B cell (primary cell): Measurements from ENCODE around the gene AGAP1. TPM values are rescaled to one million over a fixed set of nuclear protein-coding genes. Genes with fewer than 3 reads are reported as not detected.

Source experiments
- ATAC-seq: fragments of 200-7000 bp; cut with Tn5 transposase; one replicate; pipeline ENCODE4 v1.10.0; 2021; ENCODE audit warnings: low read depth, mild to moderate bottlenecking, moderate number of reproducible peaks, moderate library complexity
- CTCF ChIA-PET: fragments of 350-600 bp; sonication (Branson Sonifier 250); formaldehyde crosslinking; loops from one replicate; lab custom pipeline; 2021; ENCODE audit warnings: antibody characterized with exemption, inconsistent platforms; lab: Charles Lee
- POLR2A ChIA-PET: fragments of 350-600 bp; sonication (Branson Sonifier 250); formaldehyde crosslinking; loops from one replicate; lab custom pipeline; 2021; ENCODE audit warnings: antibody characterized with exemption; lab: Charles Lee
- DNase-seq: peaks from one replicate; pipeline ENCODE4 v3.0.0; 2013
- H2AFZ ChIP-seq: 2 replicates; pipeline ENCODE4 v1.6.1; 2012; ENCODE audit warnings: mild to moderate bottlenecking, low read depth, low read length; ENCODE audit not compliant: insufficient read depth, poor library complexity, severe bottlenecking
- H3K27ac ChIP-seq, 2 donors: 1 replicate in 1 of 2; 2 replicates in 1 of 2; pipeline ENCODE4 v1.5.1; 2012 to 2013; ENCODE audit warnings: low read length in 2 of 2, mild to moderate bottlenecking in 2 of 2, moderate library complexity in 1 of 2
- H3K27me3 ChIP-seq, 4 experiments: fragments of 200-600 bp in 1 of 4; sonication (generic) in 1 of 4; replicated peaks in 1 of 4; 1 replicate in 2 of 4; 2 replicates in 2 of 4; pipeline versions ENCODE4 v1.6.1 to v1.7.0; 2013 to 2016; ENCODE audit warnings: low read length in 3 of 4, mild to moderate bottlenecking in 2 of 4, mixed read lengths in 1 of 4, moderate library complexity in 1 of 4; ENCODE audit not compliant: insufficient read depth in 4 of 4, control insufficient read depth in 3 of 4; ENCODE audit errors: control extremely low read depth in 1 of 4
- H3K36me3 ChIP-seq, 2 experiments: replicated peaks in 1 of 2; 1 replicate in 1 of 2; 2 replicates in 1 of 2; pipeline versions ENCODE4 v1.6.1 to v1.7.1; 2013; ENCODE audit warnings: low read length in 1 of 2; ENCODE audit not compliant: insufficient read depth in 2 of 2, control insufficient read depth in 1 of 2; ENCODE audit errors: control extremely low read depth in 1 of 2, extremely low read depth in 1 of 2
- H3K4me1 ChIP-seq, 2 donors: fragments of 200-600 bp in 1 of 2; sonication (generic) in 1 of 2; 1 replicate in 1 of 2; 2 replicates in 1 of 2; pipeline versions ENCODE4 v1.5.1 to v1.6.1; 2013 to 2017; ENCODE audit warnings: low read length in 2 of 2; ENCODE audit not compliant: control insufficient read depth in 2 of 2, insufficient read depth in 2 of 2
- H3K4me2 ChIP-seq: replicated peaks from 2 replicates; pipeline ENCODE3; 2012; ENCODE audit warnings: mild to moderate bottlenecking, low read depth, low read length; ENCODE audit not compliant: poor library complexity, severe bottlenecking
- H3K4me3 ChIP-seq, 5 experiments: fragments of 200-600 bp in 1 of 5; sonication (generic) in 1 of 5; 1 replicate in 3 of 5; 2 replicates in 2 of 5; pipeline versions ENCODE4 v1.5.1 to v1.7.0; 2011 to 2016; ENCODE audit warnings: low read length in 4 of 5, mild to moderate bottlenecking in 4 of 5, low read depth in 2 of 5, control low read depth in 1 of 5, moderate library complexity in 1 of 5; ENCODE audit not compliant: insufficient read depth in 1 of 5; ENCODE audit errors: control extremely low read depth in 1 of 5, extremely low read depth in 1 of 5
- H3K79me2 ChIP-seq: fragments of 200-600 bp; sonication (generic); one replicate; pipeline ENCODE4 v1.6.0; 2016; ENCODE audit warnings: low read length; ENCODE audit not compliant: control insufficient read depth, insufficient read depth
- H3K9ac ChIP-seq: fragments of 200-600 bp; sonication (generic); 2 replicates; pipeline ENCODE4 v1.6.1; 2017; ENCODE audit warnings: mild to moderate bottlenecking, low read length, moderate library complexity
- H3K9me3 ChIP-seq, 3 donors: one replicate each; pipeline versions ENCODE4 v1.6.1 to v1.7.1; 2013; ENCODE audit warnings: low read length in 2 of 3; ENCODE audit not compliant: control insufficient read depth in 2 of 3, insufficient read depth in 1 of 3; ENCODE audit errors: control extremely low read depth in 1 of 3
- H4K20me1 ChIP-seq: 2 replicates; pipeline ENCODE4 v1.6.0; 2012; ENCODE audit warnings: mild to moderate bottlenecking, low read length; ENCODE audit not compliant: insufficient read depth, control insufficient read depth, poor library complexity, severe bottlenecking
- H3K27ac Mint-ChIP-seq: one replicate; pipeline ENCODE4 v1.8.0; 2021; ENCODE audit warnings: mixed read lengths
- H3K27me3 Mint-ChIP-seq: one replicate; pipeline ENCODE4 v1.8.0; 2021; ENCODE audit warnings: mixed read lengths
- H3K4me1 Mint-ChIP-seq: one replicate; pipeline ENCODE4 v1.8.0; 2021; ENCODE audit warnings: mixed read lengths
- H3K4me3 Mint-ChIP-seq: one replicate; pipeline ENCODE4 v1.8.0; 2021; ENCODE audit warnings: mixed read lengths
- H3K9me3 Mint-ChIP-seq: one replicate; pipeline ENCODE4 v1.8.0; 2022; ENCODE audit warnings: mixed read lengths; ENCODE audit not compliant: insufficient read depth
- CTCF ChIP-seq: fragments of 200-600 bp; IDR thresholded peaks from one replicate; pipeline ENCODE4 v1.8.0; 2022; ENCODE audit warnings: antibody characterized with exemption, mild to moderate bottlenecking
- EZH2 ChIP-seq: IDR thresholded peaks from 2 replicates; pipeline ENCODE4 v1.6.1; 2012; ENCODE audit warnings: borderline replicate concordance, low read depth, mild to moderate bottlenecking, moderate library complexity, low read length; ENCODE audit not compliant: insufficient read depth, poor library complexity, severe bottlenecking
- WGBS: methylation state at CpG from one replicate; pipeline ENCODE4 v1.1.5; 2013; ENCODE audit warnings: missing lambda C conversion rate; ENCODE audit not compliant: insufficient coverage; 5-methylcytosine and 5-hydroxymethylcytosine counted together
- intact Hi-C: fragments of 100-400 bp; cut with micrococcal nuclease; formaldehyde crosslinking; loops from one replicate; pipeline ENCODE4 v1.10.0; 2022
- polyA plus RNA-seq: library from polyadenylated mRNA; depleted of rRNA; stranded (reverse); fragments of >200 nt; gene quantifications from 2 replicates; pipeline ENCODE4 v1.2.3, GENCODE V29; 2012
- total RNA-seq, 2 donors: library from RNA; stranded (reverse); fragments of 120-200 nt in 1 of 2; gene quantifications; 1 replicate in 1 of 2; 2 replicates in 1 of 2; pipeline versions ENCODE4 v1.2.3 to v1.2.4, GENCODE V29; 2013 to 2022

Gene AGAP1
- total and polyA plus RNA-seq, 2 donors (not counting 1 experiment from before 2014, with no cell fraction given): 0.01 TPM; not detected in 1

- Histone ChIP-seq H4K20me1 (no peaks in the 10 kb centered on the region), H3K9ac (no peak overlapping the region), H3K27ac (no peak overlapping the region), H3K9me3 (peaks cover 0 to 9% (median 0%) of the 10 kb centered on the region in 3 donors), H3K36me3 (no peaks in the 10 kb centered on the region), H3K4me2 (no peak overlapping the region), H2AFZ (no peak overlapping the region), H3K79me2 (no peaks in the 10 kb centered on the region), H3K4me1 (no peaks in the 10 kb centered on the region), H3K4me3 (no peak overlapping the region), H3K27me3 (no peaks in the 10 kb centered on the region)
- peaks cover 2% of the 10 kb centered on the region for H3K9me3 Mint-ChIP-seq
- H3K27me3 Mint-ChIP-seq: peaks cover 5% of the 10 kb centered on the region
- H3K4me3 Mint-ChIP-seq: no peak overlapping the region
- intact Hi-C loops: no loop called here
- DNase-seq: no peak
- TF ChIP-seq CTCF (no peak), EZH2 (no peak)
- ChIA-PET POLR2A (no interaction called here), CTCF (no interaction called here)
- ATAC-seq: no peak
- no peak overlapping the region for H3K27ac Mint-ChIP-seq
- H3K4me1 Mint-ChIP-seq: no peaks in the 10 kb centered on the region
- 81% methylated on average over 6 of the region's 8 CpGs for WGBS
Observed at GRCh38 chr2:236049981-236050380, 556.1 kb downstream of the AGAP1 start.

- H3K4me3 Mint-ChIP-seq: no peak overlapping the region
- TF ChIP-seq CTCF (no peak), EZH2 (no peak)
- POLR2A ChIA-PET: no interaction called here
Observed at GRCh38 chr2:236051351-236051750, 557.5 kb downstream of the AGAP1 start.

More at GRCh38 chr2:236051351-236051750, 557.5 kb downstream of the AGAP1 start:
- DNase-seq (no peak), ATAC-seq (no peak)
- Histone ChIP-seq H3K27me3 (no peaks in the 10 kb centered on the region), H3K9ac (no peak overlapping the region), H3K36me3 (no peaks in the 10 kb centered on the region), H3K4me2 (no peak overlapping the region), H3K27ac (no peak overlapping the region), H4K20me1 (no peaks in the 10 kb centered on the region), H2AFZ (no peak overlapping the region), H3K4me3 (no peak overlapping the region), H3K4me1 (no peaks in the 10 kb centered on the region), H3K79me2 (no peaks in the 10 kb centered on the region), H3K9me3 (peaks cover 0 to 8% (median 0%) of the 10 kb centered on the region in 3 donors)
- Mint-ChIP-seq H3K9me3 (peaks cover 2% of the 10 kb centered on the region), H3K27ac (no peak overlapping the region), H3K4me1 (no peaks in the 10 kb centered on the region), H3K27me3 (peaks cover 13% of the 10 kb centered on the region)
- intact Hi-C loops: no loop called here
- CTCF ChIA-PET: no interaction called here
- 73% methylated on average over 10 of the region's 10 CpGs for WGBS
